RWPE2 (cell line): ENCODE measurements around the gene NSL1.
"Not testable (repeated sequence)": the region's sequence is repeated elsewhere in the genome, so short reads cannot be mapped to it uniquely, and the experiment has no call there.

Experiments
- ATAC-seq: fragments of 200-7000 bp; cut with Tn5 transposase; 3 replicates; pipeline ENCODE4 v1.9.1; 2021; ENCODE audit warnings: low read depth
- DNase-seq: peaks from one replicate; pipeline ENCODE4 v3.0.0-alpha.2; 2020; ENCODE audit warnings: low spot score
- H3K27ac ChIP-seq: fragments of 450-650 bp; 2 replicates; pipeline ENCODE4 v1.5.1; 2017; ENCODE audit warnings: mild to moderate bottlenecking; ENCODE audit not compliant: poor library complexity, severe bottlenecking
- H3K27me3 ChIP-seq: fragments of 250-450 bp; sonication (Bioruptor Pico); 2 replicates; pipeline ENCODE4 v1.5.1; 2021; ENCODE audit warnings: mild to moderate bottlenecking, moderate library complexity; ENCODE audit not compliant: insufficient read depth, poor library complexity, severe bottlenecking
- H3K36me3 ChIP-seq: fragments of 250-450 bp; sonication (Bioruptor Pico); 2 replicates; pipeline ENCODE4 v1.5.1; 2020; ENCODE audit warnings: low read depth, mild to moderate bottlenecking, moderate library complexity
- H3K4me1 ChIP-seq: fragments of 250-450 bp; sonication (Bioruptor Pico); 2 replicates; pipeline ENCODE4 v1.5.1; 2021; ENCODE audit warnings: mild to moderate bottlenecking, moderate library complexity; ENCODE audit not compliant: insufficient read depth, poor library complexity, severe bottlenecking
- H3K4me3 ChIP-seq: fragments of 250-450 bp; sonication (Bioruptor Pico); 2 replicates; pipeline ENCODE4 v1.5.1; 2021; ENCODE audit warnings: mild to moderate bottlenecking, moderate library complexity; ENCODE audit not compliant: severe bottlenecking
- H3K9me3 ChIP-seq: fragments of 250-450 bp; sonication (Bioruptor Pico); 2 replicates; pipeline ENCODE4 v1.5.1; 2021; ENCODE audit warnings: mild to moderate bottlenecking, moderate library complexity; ENCODE audit not compliant: severe bottlenecking
- TF ChIP-seq, protein P1 (sequence below): fragments of 450-650 bp; IDR thresholded peaks from one replicate; pipeline ENCODE4 v1.5.1; 2017; ENCODE audit warnings: mild to moderate bottlenecking, moderate library complexity; ENCODE audit not compliant: poor library complexity, severe bottlenecking

Gene NSL1

GRCh38 chr1:212769459-212770167, 22.0 kb downstream of the NSL1 start:
- Histone ChIP-seq H3K27me3 (no peaks in the 10 kb centered on the region), H3K9me3 (no peaks in the 10 kb centered on the region), H3K4me1 (no peaks in the 10 kb centered on the region), H3K27ac (no peak overlapping the region), H3K4me3 (no peak overlapping the region), H3K36me3 (no peaks in the 10 kb centered on the region)
- TF ChIP-seq, protein P1, sequence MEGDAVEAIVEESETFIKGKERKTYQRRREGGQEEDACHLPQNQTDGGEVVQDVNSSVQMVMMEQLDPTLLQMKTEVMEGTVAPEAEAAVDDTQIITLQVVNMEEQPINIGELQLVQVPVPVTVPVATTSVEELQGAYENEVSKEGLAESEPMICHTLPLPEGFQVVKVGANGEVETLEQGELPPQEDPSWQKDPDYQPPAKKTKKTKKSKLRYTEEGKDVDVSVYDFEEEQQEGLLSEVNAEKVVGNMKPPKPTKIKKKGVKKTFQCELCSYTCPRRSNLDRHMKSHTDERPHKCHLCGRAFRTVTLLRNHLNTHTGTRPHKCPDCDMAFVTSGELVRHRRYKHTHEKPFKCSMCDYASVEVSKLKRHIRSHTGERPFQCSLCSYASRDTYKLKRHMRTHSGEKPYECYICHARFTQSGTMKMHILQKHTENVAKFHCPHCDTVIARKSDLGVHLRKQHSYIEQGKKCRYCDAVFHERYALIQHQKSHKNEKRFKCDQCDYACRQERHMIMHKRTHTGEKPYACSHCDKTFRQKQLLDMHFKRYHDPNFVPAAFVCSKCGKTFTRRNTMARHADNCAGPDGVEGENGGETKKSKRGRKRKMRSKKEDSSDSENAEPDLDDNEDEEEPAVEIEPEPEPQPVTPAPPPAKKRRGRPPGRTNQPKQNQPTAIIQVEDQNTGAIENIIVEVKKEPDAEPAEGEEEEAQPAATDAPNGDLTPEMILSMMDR, result no peak
- DNase-seq (no peak), ATAC-seq (no peak)

DNA sequence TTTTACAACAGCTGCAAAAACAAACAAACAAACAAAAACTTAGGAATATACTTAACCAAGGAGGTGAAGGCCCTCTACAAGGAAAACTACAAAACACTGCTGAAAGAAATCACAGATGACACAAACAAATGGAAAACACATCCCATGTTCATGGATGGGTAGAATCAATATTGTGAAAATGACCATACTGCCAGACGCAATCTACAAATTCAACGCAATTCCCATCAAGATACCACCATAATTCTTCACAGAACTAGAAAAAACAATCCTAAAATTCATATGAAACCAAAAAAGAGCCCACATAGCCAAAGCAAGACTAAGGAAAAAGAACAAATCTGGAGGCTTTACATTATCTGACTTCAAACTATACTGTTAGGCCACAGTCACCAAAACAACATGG, 24.8 kb downstream of the NSL1 start:
- not testable (repeated sequence) for H3K4me1 ChIP-seq, ATAC-seq, H3K9me3 ChIP-seq, DNase-seq, H3K36me3 ChIP-seq, H3K27me3 ChIP-seq, H3K4me3 ChIP-seq, H3K27ac ChIP-seq

DNA sequence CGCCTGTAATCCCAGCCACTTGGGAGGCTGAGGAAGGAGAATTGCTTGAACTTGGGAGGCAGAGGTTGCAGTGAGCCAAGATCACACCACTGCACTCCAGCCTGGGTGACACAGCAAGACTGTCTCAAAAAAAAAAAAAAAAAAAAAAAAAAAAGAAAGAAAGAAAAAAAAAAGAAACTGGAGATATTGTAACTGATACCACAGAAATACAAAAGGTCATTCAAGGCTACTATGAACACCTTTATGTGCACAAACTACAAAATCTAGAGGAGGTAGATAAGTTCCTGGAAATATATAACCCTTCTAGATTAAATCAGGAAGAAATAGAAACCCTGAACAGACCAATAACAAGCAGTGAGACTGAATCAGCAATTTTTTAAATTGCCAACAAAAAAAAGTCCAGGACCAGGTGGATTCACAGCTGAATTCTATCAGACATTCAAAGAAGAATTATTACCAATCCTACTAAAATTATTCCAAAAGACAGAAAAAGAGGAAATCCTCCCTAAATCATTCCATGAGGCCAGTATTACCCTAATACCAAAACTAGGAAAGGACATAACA, 26.8 kb downstream of the NSL1 start:
- ATAC-seq, H3K4me1 ChIP-seq, H3K4me3 ChIP-seq, H3K36me3 ChIP-seq, H3K9me3 ChIP-seq, DNase-seq, H3K27ac ChIP-seq, H3K27me3 ChIP-seq: not testable (repeated sequence)

- ATAC-seq, result no peak
- no peaks in the 10 kb centered on the region for H3K27me3 ChIP-seq
- no peaks in the 10 kb centered on the region for H3K4me1 ChIP-seq
- no peaks in the 10 kb centered on the region for H3K36me3 ChIP-seq
- no peaks in the 10 kb centered on the region for H3K9me3 ChIP-seq
- H3K27ac ChIP-seq, result no peak overlapping the region
- TF ChIP-seq, protein P1, result no peak
- DNase-seq, result no peak
- no peak overlapping the region for H3K4me3 ChIP-seq
Measured at GRCh38 chr1:212762839-212763238, 28.7 kb downstream of the NSL1 start.

DNA sequence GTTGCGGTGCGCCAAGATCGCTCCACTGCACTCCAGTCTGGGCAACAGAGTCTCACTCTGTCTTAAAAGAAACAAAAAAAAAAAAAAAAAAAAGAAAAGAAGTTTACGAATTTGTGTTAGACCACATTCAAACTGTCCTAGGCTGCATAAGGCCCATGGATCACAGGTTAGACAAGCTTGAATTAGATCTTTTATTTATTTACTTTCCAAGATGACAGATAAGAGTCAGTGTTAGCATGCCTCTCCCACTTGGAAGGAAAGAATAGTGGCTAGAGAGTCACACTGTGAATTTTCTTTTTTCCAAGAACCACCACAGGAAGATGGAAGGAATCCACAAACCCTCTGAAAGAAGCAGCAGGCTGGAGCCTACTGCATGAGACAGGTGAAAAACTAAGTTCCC, 29.3 kb downstream of the NSL1 start:
- no peak overlapping the region for H3K4me3 ChIP-seq
- TF ChIP-seq, protein P1, result no peak
- no peaks in the 10 kb centered on the region for H3K4me1 ChIP-seq
- H3K27ac ChIP-seq, result no peak overlapping the region
- ATAC-seq, result no peak
- no peaks in the 10 kb centered on the region for H3K9me3 ChIP-seq
- no peaks in the 10 kb centered on the region for H3K36me3 ChIP-seq
- DNase-seq, result no peak
- no peaks in the 10 kb centered on the region for H3K27me3 ChIP-seq
